ENCODE measurements around the gene TCF23.

GRCh38 chr2:27143285-27143684 lies 5.5 kb upstream of the TCF23 start:
- TF ChIP-seq MAX (CRISPR knock-in tag; IDR thresholded peaks at IDR 0.05), result no peak
- no peak for TF ChIP-seq SP1 (CRISPR knock-in tag; conservative IDR thresholded peaks at IDR 0.05)
- TF ChIP-seq E2F4 (CRISPR knock-in tag; IDR thresholded peaks at IDR 0.05; ENCODE audit: borderline replicate concordance, low read depth), result no peak
- TF ChIP-seq CTCF (IDR thresholded peaks at IDR 0.05), result no peak
- TF ChIP-seq ELF4 (CRISPR knock-in tag; IDR thresholded peaks at IDR 0.05; ENCODE audit: low read depth), result no peak
- TF ChIP-seq ZNF263 (CRISPR knock-in tag; IDR thresholded peaks at IDR 0.05; ENCODE audit: low read depth), result no peak
- TF ChIP-seq ETV6 (CRISPR knock-in tag; IDR thresholded peaks at IDR 0.05), result no peak
- no peak for TF ChIP-seq ATF1 (CRISPR knock-in tag; IDR thresholded peaks at IDR 0.05)
- TF ChIP-seq ZNF121 (CRISPR knock-in tag; IDR thresholded peaks at IDR 0.05), result no peak
